ENCODE data around the gene ZNF766. TPM values are rescaled to one million over a fixed set of nuclear protein-coding genes. Genes with fewer than 3 reads are reported as not detected.

ZNF766 gene
- polyA plus RNA-seq, 3 donors, result 4.0 to 15.0 (median 8.8) TPM

GRCh38 chr19:52231154-52231910 lies 38.1 kb upstream of the ZNF766 start:
- H3K9me3 ChIP-seq (replicated peaks in 1 of 2; ENCODE audit: control insufficient read depth in 1 of 2, insufficient read depth in 1 of 2, low read length in 2 of 2), result no peaks in the 10 kb centered on the region
- H3K27me3 ChIP-seq (ENCODE audit: control insufficient read depth in 2 of 2, insufficient read depth in 2 of 2, low read length in 2 of 2), result no peaks in the 10 kb centered on the region
- 100% methylated on average over 2 of the region's 3 CpGs for WGBS (ENCODE audit: insufficient coverage)
- H3K4me1 ChIP-seq (ENCODE audit: control insufficient read depth in 1 of 2, insufficient read depth in 2 of 2, low read length in 2 of 2), result no peaks in the 10 kb centered on the region
- no peak for DNase-seq
- no peak overlapping the region for H3K4me2 ChIP-seq (replicated peaks; ENCODE audit: extremely low read depth, low read length, poor library complexity, severe bottlenecking)
- H3K79me2 ChIP-seq (ENCODE audit: insufficient read depth, low read length), result no peaks in the 10 kb centered on the region
- H3K4me3 ChIP-seq (replicated peaks in 1 of 3; ENCODE audit: low read depth in 2 of 3, low read length in 3 of 3), result no peak overlapping the region
- no peaks in the 10 kb centered on the region for H3K4me1 Mint-ChIP-seq
- peaks cover 20 to 27% of the 10 kb centered on the region in 2 donors for H3K36me3 Mint-ChIP-seq
- intact Hi-C loops (cut with micrococcal nuclease), result no loop called here
- no peak overlapping the region for H3K27ac ChIP-seq (ENCODE audit: low read depth in 1 of 2, low read length in 2 of 2)
- H3K4me3 Mint-ChIP-seq, result no peak overlapping the region
- no peak for TF ChIP-seq CTCF (IDR thresholded peaks at IDR 0.05)
- H3K27ac Mint-ChIP-seq, result peak overlapping the region in 1 of 7 donors; percentile 39
- H3K9me3 Mint-ChIP-seq, result no peaks in the 10 kb centered on the region
- peaks cover 2 to 6% (median 3%) of the 10 kb centered on the region in 3 donors for H3K27me3 Mint-ChIP-seq (ENCODE audit: low read depth in 3 of 3)
- no peaks in the 10 kb centered on the region for H4K20me1 ChIP-seq (ENCODE audit: insufficient read depth, low read length)
- H3K36me3 ChIP-seq (replicated peaks in 1 of 2; ENCODE audit: control insufficient read depth in 1 of 2, insufficient read depth in 2 of 2, low read length in 2 of 2), result peaks cover 23 to 27% of the 10 kb centered on the region in 2 donors
- H2AFZ ChIP-seq (ENCODE audit: insufficient read depth, low read depth, low read length, poor library complexity, severe bottlenecking), result no peak overlapping the region
- H3K9ac ChIP-seq (ENCODE audit: insufficient read depth, low read length, poor library complexity, severe bottlenecking), result no peak overlapping the region

- no peak overlapping the region for H3K27ac ChIP-seq (ENCODE audit: low read depth in 1 of 2, low read length in 2 of 2)
- TF ChIP-seq CTCF (IDR thresholded peaks at IDR 0.05), result no peak
- intact Hi-C loops (cut with micrococcal nuclease), result no loop called here
- Mint-ChIP-seq H3K27ac (no peak overlapping the region), H3K27me3 (ENCODE audit: low read depth in 3 of 3) (peaks cover 2 to 6% (median 4%) of the 10 kb centered on the region in 3 donors), H3K4me3 (no peak overlapping the region), H3K9me3 (no peaks in the 10 kb centered on the region), H3K4me1 (no peaks in the 10 kb centered on the region), H3K36me3 (peaks cover 0 to 3% of the 10 kb centered on the region in 2 donors)
- no CpG with 5 or more reads among the region's 2 CpGs for WGBS (ENCODE audit: insufficient coverage)
- H3K79me2 ChIP-seq (ENCODE audit: insufficient read depth, low read length), result no peaks in the 10 kb centered on the region
- DNase-seq, result no peak
- H3K27me3 ChIP-seq (ENCODE audit: control insufficient read depth in 2 of 2, insufficient read depth in 2 of 2, low read length in 2 of 2), result no peaks in the 10 kb centered on the region
- H4K20me1 ChIP-seq (ENCODE audit: insufficient read depth, low read length), result no peaks in the 10 kb centered on the region
- H3K9ac ChIP-seq (ENCODE audit: insufficient read depth, low read length, poor library complexity, severe bottlenecking), result no peak overlapping the region
- no peaks in the 10 kb centered on the region for H3K36me3 ChIP-seq (replicated peaks in 1 of 2; ENCODE audit: control insufficient read depth in 1 of 2, insufficient read depth in 2 of 2, low read length in 2 of 2)
- H2AFZ ChIP-seq (ENCODE audit: insufficient read depth, low read depth, low read length, poor library complexity, severe bottlenecking), result no peak overlapping the region
- H3K4me2 ChIP-seq (replicated peaks; ENCODE audit: extremely low read depth, low read length, poor library complexity, severe bottlenecking), result no peak overlapping the region
- H3K4me3 ChIP-seq (replicated peaks in 1 of 3; ENCODE audit: low read depth in 2 of 3, low read length in 3 of 3), result no peak overlapping the region
- no peaks in the 10 kb centered on the region for H3K4me1 ChIP-seq (ENCODE audit: control insufficient read depth in 1 of 2, insufficient read depth in 2 of 2, low read length in 2 of 2)
- H3K9me3 ChIP-seq (replicated peaks in 1 of 2; ENCODE audit: control insufficient read depth in 1 of 2, insufficient read depth in 1 of 2, low read length in 2 of 2), result no peaks in the 10 kb centered on the region
These were observed 35.0 kb upstream of the ZNF766 start for GRCh38 chr19:52234406-52234805.
